ENCODE results near the gene HSPA5.

The HSPA5 gene

DNA sequence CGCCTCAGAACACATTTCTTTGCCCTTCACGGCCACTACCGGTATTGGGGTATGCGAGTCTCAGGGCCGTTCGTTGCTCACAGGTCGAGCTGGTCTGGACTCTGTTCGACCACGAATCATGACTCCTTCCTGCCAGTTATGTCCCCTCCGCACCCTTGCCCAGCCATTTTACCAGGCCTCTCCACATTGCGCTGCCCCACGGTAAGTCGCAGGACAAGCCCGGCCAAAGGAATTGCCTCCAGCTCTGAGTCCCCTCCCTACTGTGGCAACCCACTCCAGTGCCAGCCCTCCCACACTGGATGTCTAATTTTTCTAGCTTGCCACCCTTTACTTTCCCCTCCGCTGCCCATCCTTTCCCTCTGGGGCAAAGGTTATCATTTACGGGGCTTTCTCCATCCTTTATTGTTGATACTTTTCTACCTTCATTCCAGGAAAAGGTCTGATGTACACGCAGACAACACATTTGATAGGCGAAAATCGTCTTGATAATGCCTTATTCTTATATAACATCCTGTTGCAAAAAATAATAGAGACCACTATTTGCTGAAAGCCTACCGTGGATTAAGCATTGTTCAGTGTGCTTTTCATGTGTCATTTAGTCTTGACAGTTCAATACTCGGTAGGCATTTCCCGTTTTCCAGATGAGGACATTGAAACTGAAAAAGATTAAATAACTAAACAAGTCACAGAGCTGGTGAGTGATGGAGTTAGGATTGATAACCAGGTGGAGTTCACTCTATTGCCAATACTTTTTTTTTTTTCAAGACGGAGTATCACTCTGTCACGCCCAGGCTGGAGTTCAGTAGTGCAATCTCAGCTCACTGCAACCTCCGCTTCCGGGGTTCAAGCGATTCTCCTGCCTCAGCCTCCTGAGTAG, 958 bp upstream of the HSPA5 start:
- Histone ChIP-seq H3K4me1 (ENCODE audit: insufficient read depth, low read length, poor library complexity, severe bottlenecking) (peaks cover 31% of the 10 kb centered on the region), H4K20me1 (ENCODE audit: insufficient read depth, low read length, poor library complexity, severe bottlenecking) (peaks cover 39% of the 10 kb centered on the region), H3K9ac (ENCODE audit: low read depth, low read length, poor library complexity, severe bottlenecking) (peak overlapping the region; percentile 100), H2AFZ (ENCODE audit: low read length) (peak overlapping the region; percentile 79), H3F3A (ENCODE audit: low read depth) (no peaks in the 10 kb centered on the region), H3K79me2 (ENCODE audit: insufficient read depth, low read length) (peaks cover 48% of the 10 kb centered on the region), H3K36me3 (ENCODE audit: insufficient read depth, low read length) (peaks cover 32% of the 10 kb centered on the region), H3K4me3 (ENCODE audit: low read length, poor library complexity, severe bottlenecking) (peak overlapping the region; percentile 98), H3K4me2 (ENCODE audit: low read depth, low read length, poor library complexity, severe bottlenecking) (peak overlapping the region; percentile 98), H3K9me3 (ENCODE audit: insufficient read depth, low read depth, low read length) (no peaks in the 10 kb centered on the region), H3K27me3 (ENCODE audit: insufficient read depth, low read length, poor library complexity, severe bottlenecking) (no peaks in the 10 kb centered on the region), H3K9me2 (replicated peaks; ENCODE audit: low read depth, low read length) (no peaks in the 10 kb centered on the region)
- no peak for TF ChIP-seq EZH2phosphoT487 (IDR thresholded peaks at IDR 0.05; ENCODE audit: borderline replicate concordance)
- TF ChIP-seq, protein P1, sequence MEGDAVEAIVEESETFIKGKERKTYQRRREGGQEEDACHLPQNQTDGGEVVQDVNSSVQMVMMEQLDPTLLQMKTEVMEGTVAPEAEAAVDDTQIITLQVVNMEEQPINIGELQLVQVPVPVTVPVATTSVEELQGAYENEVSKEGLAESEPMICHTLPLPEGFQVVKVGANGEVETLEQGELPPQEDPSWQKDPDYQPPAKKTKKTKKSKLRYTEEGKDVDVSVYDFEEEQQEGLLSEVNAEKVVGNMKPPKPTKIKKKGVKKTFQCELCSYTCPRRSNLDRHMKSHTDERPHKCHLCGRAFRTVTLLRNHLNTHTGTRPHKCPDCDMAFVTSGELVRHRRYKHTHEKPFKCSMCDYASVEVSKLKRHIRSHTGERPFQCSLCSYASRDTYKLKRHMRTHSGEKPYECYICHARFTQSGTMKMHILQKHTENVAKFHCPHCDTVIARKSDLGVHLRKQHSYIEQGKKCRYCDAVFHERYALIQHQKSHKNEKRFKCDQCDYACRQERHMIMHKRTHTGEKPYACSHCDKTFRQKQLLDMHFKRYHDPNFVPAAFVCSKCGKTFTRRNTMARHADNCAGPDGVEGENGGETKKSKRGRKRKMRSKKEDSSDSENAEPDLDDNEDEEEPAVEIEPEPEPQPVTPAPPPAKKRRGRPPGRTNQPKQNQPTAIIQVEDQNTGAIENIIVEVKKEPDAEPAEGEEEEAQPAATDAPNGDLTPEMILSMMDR (conservative IDR thresholded peaks at IDR 0.05; ENCODE audit: low read length) = no peak

- peaks cover 46% of the 10 kb centered on the region for H3K36me3 ChIP-seq (ENCODE audit: insufficient read depth, low read length)
- H3K9ac ChIP-seq (ENCODE audit: low read depth, low read length, poor library complexity, severe bottlenecking) = peak overlapping the region; percentile 99
- H3K4me2 ChIP-seq (ENCODE audit: low read depth, low read length, poor library complexity, severe bottlenecking) = peak overlapping the region; percentile 88
- H3K9me2 ChIP-seq (replicated peaks; ENCODE audit: low read depth, low read length) = no peaks in the 10 kb centered on the region
- peaks cover 54% of the 10 kb centered on the region for H4K20me1 ChIP-seq (ENCODE audit: insufficient read depth, low read length, poor library complexity, severe bottlenecking)
- TF ChIP-seq, protein P1 (conservative IDR thresholded peaks at IDR 0.05; ENCODE audit: low read length) = no peak
- no peak for TF ChIP-seq EZH2phosphoT487 (IDR thresholded peaks at IDR 0.05; ENCODE audit: borderline replicate concordance)
- H2AFZ ChIP-seq (ENCODE audit: low read length) = peak overlapping the region; percentile 48; the same call in 1 of the 2 replicates
- H3K4me1 ChIP-seq (ENCODE audit: insufficient read depth, low read length, poor library complexity, severe bottlenecking) = peaks cover 44% of the 10 kb centered on the region
- peaks cover 63% of the 10 kb centered on the region for H3K79me2 ChIP-seq (ENCODE audit: insufficient read depth, low read length)
- H3K9me3 ChIP-seq (ENCODE audit: insufficient read depth, low read depth, low read length) = no peaks in the 10 kb centered on the region
- peaks cover 4% of the 10 kb centered on the region; the same call in 1 of the 2 replicates for H3F3A ChIP-seq (ENCODE audit: low read depth)
- peak overlapping the region; percentile 98 for H3K4me3 ChIP-seq (ENCODE audit: low read length, poor library complexity, severe bottlenecking)
- H3K27me3 ChIP-seq (ENCODE audit: insufficient read depth, low read length, poor library complexity, severe bottlenecking) = no peaks in the 10 kb centered on the region
These were observed 519 bp downstream of the HSPA5 start for GRCh38 chr9:125240649-125240999.

- TF ChIP-seq, protein P1 (conservative IDR thresholded peaks at IDR 0.05; ENCODE audit: low read length) = no peak
- no peak for TF ChIP-seq EZH2phosphoT487 (IDR thresholded peaks at IDR 0.05; ENCODE audit: borderline replicate concordance)
- peak overlapping the region; percentile 99 for H3K9ac ChIP-seq (ENCODE audit: low read depth, low read length, poor library complexity, severe bottlenecking)
- H3K4me1 ChIP-seq (ENCODE audit: insufficient read depth, low read length, poor library complexity, severe bottlenecking) = peaks cover 50% of the 10 kb centered on the region
- H3K9me2 ChIP-seq (replicated peaks; ENCODE audit: low read depth, low read length) = no peaks in the 10 kb centered on the region
- H4K20me1 ChIP-seq (ENCODE audit: insufficient read depth, low read length, poor library complexity, severe bottlenecking) = peaks cover 59% of the 10 kb centered on the region
- no peaks in the 10 kb centered on the region for H3K9me3 ChIP-seq (ENCODE audit: insufficient read depth, low read depth, low read length)
- peak overlapping the region; percentile 98 for H3K4me3 ChIP-seq (ENCODE audit: low read length, poor library complexity, severe bottlenecking)
- peaks cover 70% of the 10 kb centered on the region for H3K79me2 ChIP-seq (ENCODE audit: insufficient read depth, low read length)
- no peak overlapping the region for H2AFZ ChIP-seq (ENCODE audit: low read length)
- peaks cover 5% of the 10 kb centered on the region; the same call in 1 of the 2 replicates for H3F3A ChIP-seq (ENCODE audit: low read depth)
- H3K27me3 ChIP-seq (ENCODE audit: insufficient read depth, low read length, poor library complexity, severe bottlenecking) = no peaks in the 10 kb centered on the region
- H3K4me2 ChIP-seq (ENCODE audit: low read depth, low read length, poor library complexity, severe bottlenecking) = peak overlapping the region; percentile 88
- peaks cover 53% of the 10 kb centered on the region for H3K36me3 ChIP-seq (ENCODE audit: insufficient read depth, low read length)
These were observed 1.2 kb downstream of the HSPA5 start for GRCh38 chr9:125239631-125240597.
